ENCODE data around the gene ZFP90. TPM values are rescaled to one million over a fixed set of nuclear protein-coding genes. Genes with fewer than 3 reads are reported as not detected.

ZFP90 gene
- total RNA-seq, 1 donor from 2014 or later = 34.8 TPM

GRCh38 chr16:68503334-68503733 lies 35.8 kb upstream of the ZFP90 start:
- Mint-ChIP-seq H3K9me3 (ENCODE audit: unreplicated experiment) (no peaks in the 10 kb centered on the region), H3K27me3 (ENCODE audit: unreplicated experiment) (peaks cover 9% of the 10 kb centered on the region), H3K4me3 (ENCODE audit: unreplicated experiment) (no peak overlapping the region), H3K4me1 (ENCODE audit: unreplicated experiment) (no peaks in the 10 kb centered on the region), H3K27ac (ENCODE audit: unreplicated experiment) (no peak overlapping the region), H3K36me3 (ENCODE audit: unreplicated experiment) (no peaks in the 10 kb centered on the region)
- no peak for DNase-seq (ENCODE audit: extremely low spot score, unreplicated experiment)
- no peak for TF ChIP-seq CTCF (IDR thresholded peaks at IDR 0.05)

- Mint-ChIP-seq H3K4me3 (ENCODE audit: unreplicated experiment) (no peak overlapping the region), H3K4me1 (ENCODE audit: unreplicated experiment) (no peaks in the 10 kb centered on the region), H3K9me3 (ENCODE audit: unreplicated experiment) (no peaks in the 10 kb centered on the region), H3K27me3 (ENCODE audit: unreplicated experiment) (peaks cover 15% of the 10 kb centered on the region), H3K27ac (ENCODE audit: unreplicated experiment) (no peak overlapping the region), H3K36me3 (ENCODE audit: unreplicated experiment) (no peaks in the 10 kb centered on the region)
- no peak for TF ChIP-seq CTCF (IDR thresholded peaks at IDR 0.05)
- no peak for DNase-seq (ENCODE audit: extremely low spot score, unreplicated experiment)
Measured at GRCh38 chr16:68504066-68504465, 35.0 kb upstream of the ZFP90 start.

GRCh38 chr16:68506331-68507053 lies 32.6 kb upstream of the ZFP90 start:
- Mint-ChIP-seq H3K9me3 (ENCODE audit: unreplicated experiment) (no peaks in the 10 kb centered on the region), H3K4me3 (ENCODE audit: unreplicated experiment) (no peak overlapping the region), H3K36me3 (ENCODE audit: unreplicated experiment) (no peaks in the 10 kb centered on the region), H3K27ac (ENCODE audit: unreplicated experiment) (peak overlapping the region; percentile 10), H3K27me3 (ENCODE audit: unreplicated experiment) (peaks cover 24% of the 10 kb centered on the region), H3K4me1 (ENCODE audit: unreplicated experiment) (peaks cover 1% of the 10 kb centered on the region)
- no peak for TF ChIP-seq CTCF (IDR thresholded peaks at IDR 0.05)
- DNase-seq (ENCODE audit: extremely low spot score, unreplicated experiment) = no peak

GRCh38 chr16:68508013-68508412 lies 31.1 kb upstream of the ZFP90 start:
- Mint-ChIP-seq H3K36me3 (ENCODE audit: unreplicated experiment) (no peaks in the 10 kb centered on the region), H3K4me3 (ENCODE audit: unreplicated experiment) (no peak overlapping the region), H3K9me3 (ENCODE audit: unreplicated experiment) (no peaks in the 10 kb centered on the region), H3K4me1 (ENCODE audit: unreplicated experiment) (peaks cover 1% of the 10 kb centered on the region), H3K27ac (ENCODE audit: unreplicated experiment) (no peak overlapping the region), H3K27me3 (ENCODE audit: unreplicated experiment) (peaks cover 26% of the 10 kb centered on the region)
- DNase-seq (ENCODE audit: extremely low spot score, unreplicated experiment) = no peak
- no peak for TF ChIP-seq CTCF (IDR thresholded peaks at IDR 0.05)

GRCh38 chr16:68508641-68509240 lies 30.4 kb upstream of the ZFP90 start:
- DNase-seq (ENCODE audit: extremely low spot score, unreplicated experiment) = no peak
- Mint-ChIP-seq H3K9me3 (ENCODE audit: unreplicated experiment) (no peaks in the 10 kb centered on the region), H3K4me1 (ENCODE audit: unreplicated experiment) (peaks cover 1% of the 10 kb centered on the region), H3K27ac (ENCODE audit: unreplicated experiment) (no peak overlapping the region), H3K4me3 (ENCODE audit: unreplicated experiment) (no peak overlapping the region), H3K36me3 (ENCODE audit: unreplicated experiment) (no peaks in the 10 kb centered on the region), H3K27me3 (ENCODE audit: unreplicated experiment) (peaks cover 28% of the 10 kb centered on the region)
- TF ChIP-seq CTCF (IDR thresholded peaks at IDR 0.05) = no peak
